ENCODE data around the gene GALNT10.
A peak's percentile ranks its signal among the peaks of the same experiment; 100 is the strongest.

The GALNT10 gene

GRCh38 chr5:154391788-154392187 is 201.3 kb downstream of the GALNT10 start:
- no peak for DNase-seq

GRCh38 chr5:154393850-154394249 is 203.3 kb downstream of the GALNT10 start:
- no peak for DNase-seq

GRCh38 chr5:154394307-154394706 is 203.8 kb downstream of the GALNT10 start:
- no peak for DNase-seq

GRCh38 chr5:154395407-154396106 is 205.0 kb downstream of the GALNT10 start:
- peak; percentile 18 for DNase-seq

DNA sequence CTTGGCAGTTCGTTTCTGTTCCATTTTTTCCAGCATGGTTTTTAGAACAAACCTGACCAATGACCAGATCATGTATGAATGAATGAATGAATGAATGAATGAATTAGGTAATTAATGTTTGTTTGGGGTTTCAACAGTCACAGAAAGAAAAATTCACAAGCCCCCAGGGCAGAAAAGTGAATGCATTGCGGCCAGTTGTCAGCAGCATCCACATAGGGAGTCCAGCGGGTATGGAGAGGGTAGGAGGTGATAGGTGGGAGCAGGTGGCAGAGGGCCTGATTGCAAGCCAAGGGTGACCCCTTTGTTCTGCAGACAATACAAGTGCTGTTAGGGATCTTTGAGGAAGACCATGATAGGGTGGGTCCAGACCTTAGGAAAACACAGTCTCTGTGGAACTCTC is 205.6 kb downstream of the GALNT10 start:
- DNase-seq: no peak

- DNase-seq: no peak
Observed at GRCh38 chr5:154397652-154398406, 207.3 kb downstream of the GALNT10 start.

DNA sequence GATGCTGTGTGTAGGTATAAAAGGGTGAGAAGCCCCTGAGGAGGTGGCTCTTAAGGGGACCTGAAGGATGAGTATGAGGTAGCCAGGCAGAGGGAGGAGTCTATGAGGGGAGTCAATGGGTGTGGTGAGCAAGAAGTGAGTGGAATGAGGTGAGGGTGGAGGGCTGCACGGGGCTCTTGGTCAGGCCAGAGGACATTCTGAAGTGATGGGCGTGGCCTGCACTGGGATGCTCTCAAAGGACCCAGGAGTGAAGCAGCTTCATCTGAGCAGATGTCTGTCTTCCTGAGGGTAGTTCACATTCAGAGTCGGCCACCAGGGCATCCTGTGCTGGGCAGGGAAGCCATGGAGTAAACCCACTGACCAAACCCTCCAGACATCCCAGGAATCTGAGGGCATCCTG is 210.1 kb downstream of the GALNT10 start:
- DNase-seq: no peak

DNA sequence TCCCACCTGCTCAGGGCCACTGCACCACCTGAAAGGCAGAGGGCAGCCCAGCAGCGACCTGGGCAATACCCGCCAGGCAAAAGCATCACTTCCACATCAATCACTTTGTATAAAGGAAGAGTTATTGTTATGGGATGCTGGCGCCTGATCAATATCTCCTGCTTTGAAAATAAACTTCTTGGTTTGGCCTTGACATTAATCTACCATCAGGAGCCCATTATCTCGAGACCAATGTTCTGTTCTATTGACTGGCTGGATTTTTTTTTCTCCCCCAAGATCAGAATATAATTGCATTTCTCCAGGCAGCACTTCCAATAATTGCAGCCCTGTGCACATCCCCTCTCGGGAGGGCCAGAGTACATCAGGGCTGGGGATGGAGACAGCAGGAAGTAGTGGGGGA is 210.8 kb downstream of the GALNT10 start:
- no peak for DNase-seq

GRCh38 chr5:154401931-154402330 is 211.4 kb downstream of the GALNT10 start:
- no peak for DNase-seq

GRCh38 chr5:154402611-154403010 is 212.1 kb downstream of the GALNT10 start:
- no peak for DNase-seq

- no peak for DNase-seq
Observed at GRCh38 chr5:154403234-154403633, 212.7 kb downstream of the GALNT10 start.

- no peak for DNase-seq
Observed at GRCh38 chr5:154403776-154404387, 213.3 kb downstream of the GALNT10 start.

DNA sequence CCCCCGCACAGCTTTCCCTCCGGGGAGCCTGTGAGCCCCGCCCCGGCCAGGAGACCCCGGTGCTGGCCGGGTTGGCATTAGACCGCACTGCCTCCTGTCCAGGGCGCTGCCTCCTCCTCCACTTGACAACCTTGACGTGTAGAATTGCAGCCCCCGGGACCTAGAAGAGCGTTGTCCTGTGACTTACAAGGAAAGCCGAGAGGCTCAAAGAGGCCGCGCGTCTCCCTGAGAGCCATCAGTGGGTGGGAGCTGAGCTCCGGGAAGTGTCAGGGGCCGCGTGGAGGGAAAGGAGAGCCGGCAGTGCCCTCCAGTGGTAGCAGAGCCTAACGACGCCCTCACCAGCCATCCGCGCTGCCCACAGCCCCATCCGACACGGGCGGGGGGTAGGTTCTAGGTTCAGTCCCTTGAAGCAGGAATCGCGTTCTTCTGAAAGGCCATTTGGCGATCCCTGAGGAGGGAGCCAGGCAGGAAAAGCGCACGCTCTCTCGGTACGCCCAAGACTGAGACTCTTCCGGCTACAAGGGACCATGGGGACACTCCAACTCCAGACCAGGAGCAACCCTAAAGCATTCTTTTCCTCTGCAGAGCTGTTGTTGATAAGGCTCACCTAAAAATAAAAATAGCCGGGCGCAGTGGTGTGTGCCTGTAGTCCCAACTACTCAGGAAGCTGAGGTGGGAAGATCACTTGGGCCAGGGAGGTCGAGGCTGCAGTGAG is 214.7 kb downstream of the GALNT10 start:
- DNase-seq: peak; percentile 23

DNA sequence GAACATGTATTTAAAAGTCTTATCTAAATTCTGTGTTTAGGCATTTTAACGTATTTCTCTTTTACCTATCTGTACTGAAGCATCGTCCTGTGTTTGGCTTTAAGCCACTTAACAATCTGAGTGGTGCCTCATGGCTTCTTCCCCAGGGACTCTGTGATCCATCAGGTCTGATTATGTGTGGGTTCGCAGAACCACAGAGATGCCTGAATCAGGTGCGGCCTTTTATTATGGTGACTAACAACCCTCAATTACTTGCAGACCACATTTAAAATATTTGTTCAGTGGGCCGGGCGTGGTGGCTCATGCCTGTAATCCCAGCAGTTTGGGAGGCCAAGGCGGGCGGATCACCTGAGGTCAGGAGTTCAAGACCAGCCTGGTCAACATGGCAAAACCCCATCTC is 215.7 kb downstream of the GALNT10 start:
- DNase-seq: no peak

GRCh38 chr5:154406826-154407225 is 216.3 kb downstream of the GALNT10 start:
- no peak for DNase-seq

- no peak for DNase-seq
Observed at GRCh38 chr5:154408811-154409210, 218.3 kb downstream of the GALNT10 start.

DNA sequence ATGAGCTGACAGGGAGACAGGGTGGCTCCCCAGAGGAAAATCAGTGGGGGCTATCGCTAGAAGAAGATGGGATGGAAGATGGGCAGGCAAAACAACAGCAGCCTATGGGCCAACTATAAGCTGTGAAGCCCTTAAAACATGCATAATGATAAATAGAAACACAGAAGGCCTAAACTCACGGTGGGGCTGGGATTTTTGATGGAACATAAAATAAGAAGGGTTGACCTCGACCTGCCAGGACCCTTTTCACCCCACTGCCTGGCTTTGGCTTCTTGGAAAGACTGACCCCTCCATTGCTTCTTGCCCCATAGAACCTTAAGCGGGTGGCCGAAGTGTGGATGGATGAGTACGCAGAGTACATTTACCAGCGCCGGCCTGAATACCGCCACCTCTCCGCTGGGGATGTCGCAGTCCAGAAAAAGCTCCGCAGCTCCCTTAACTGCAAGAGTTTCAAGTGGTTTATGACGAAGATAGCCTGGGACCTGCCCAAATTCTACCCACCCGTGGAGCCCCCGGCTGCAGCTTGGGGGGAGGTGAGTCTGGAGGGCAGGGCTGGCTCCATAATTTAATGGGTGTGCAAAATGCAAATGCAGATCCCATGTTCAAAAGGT is 218.8 kb downstream of the GALNT10 start:
- DNase-seq: no peak

GRCh38 chr5:154410008-154410407 is 219.5 kb downstream of the GALNT10 start:
- DNase-seq: no peak

DNA sequence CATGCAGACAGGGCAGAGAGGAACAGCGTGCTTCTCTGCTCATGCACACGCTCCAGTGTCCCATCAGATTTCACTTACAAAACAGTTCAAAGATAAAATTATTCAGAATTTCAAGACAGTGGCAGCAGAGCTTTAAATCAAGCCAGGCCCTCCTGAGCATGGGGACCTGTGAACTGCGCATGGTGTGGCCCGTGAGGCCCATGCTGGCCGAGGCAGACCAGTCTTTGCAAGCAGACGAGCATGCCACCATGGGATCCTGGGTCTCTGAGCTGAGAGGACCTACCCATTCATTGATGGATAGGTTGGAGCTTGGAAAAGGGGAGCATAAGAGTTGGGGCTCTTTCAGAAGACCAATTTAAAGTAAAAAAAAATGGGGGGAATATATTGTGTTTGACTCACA is 220.3 kb downstream of the GALNT10 start:
- no peak for DNase-seq

- no peak for DNase-seq
Observed at GRCh38 chr5:154411338-154411737, 220.8 kb downstream of the GALNT10 start.

DNA sequence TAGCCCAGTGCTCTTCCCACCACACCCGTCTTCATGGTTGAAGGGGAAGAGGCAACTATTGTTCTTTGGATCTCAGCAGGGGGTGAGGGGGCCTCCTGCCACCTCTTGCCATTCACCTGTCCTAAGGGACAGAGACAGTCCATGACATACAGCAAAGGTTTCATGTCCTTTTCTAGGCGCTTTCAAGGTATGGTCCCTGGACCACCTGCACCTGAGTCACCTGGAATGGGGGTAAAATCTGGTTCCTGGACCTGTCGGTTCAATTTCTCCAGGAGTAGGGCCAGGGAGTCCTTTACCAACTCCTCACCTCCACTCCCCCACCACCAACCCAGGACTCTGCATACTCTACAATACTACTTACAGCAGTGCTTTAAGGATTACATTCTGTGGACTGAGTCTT is 221.8 kb downstream of the GALNT10 start:
- no peak for DNase-seq

- DNase-seq: no peak
Observed at GRCh38 chr5:154412925-154413324, 222.4 kb downstream of the GALNT10 start.

GRCh38 chr5:154415114-154415513 is 224.6 kb downstream of the GALNT10 start:
- DNase-seq: no peak

All from NCI-H1048 (cell line).